ENCODE results near the gene SLC39A2.

SLC39A2 gene

GRCh38 chr14:21049271-21049673, 50.2 kb downstream of the SLC39A2 start:
- DNase-seq, result no peak

GRCh38 chr14:21050597-21050996, 51.5 kb downstream of the SLC39A2 start:
- DNase-seq, result no peak
